NK-92 treated with Interleukin-12 subunit alpha and Interleukin-12 subunit beta, amount 100 ng/mL, for 24 hours (cell line): Measurements from ENCODE around the gene CREB3L2.
A peak's percentile ranks its signal among the peaks of the same experiment; 100 is the strongest.
"Not testable (repeated sequence)": the region's sequence is repeated elsewhere in the genome, so short reads cannot be mapped to it uniquely, and the experiment has no call there.

Source experiments
- DNase-seq: peaks from one replicate; lab custom pipeline; 2025; lab: John Stamatoyannopoulos, UW

CREB3L2 gene

GRCh38 chr7:137933270-137934017 is 68.4 kb downstream of the CREB3L2 start:
- DNase-seq: no peak

- DNase-seq: no peak
These were observed 69.0 kb downstream of the CREB3L2 start for GRCh38 chr7:137932881-137933269.

GRCh38 chr7:137931823-137932222 is 70.1 kb downstream of the CREB3L2 start:
- DNase-seq: no peak

- no peak for DNase-seq
These were observed 71.3 kb downstream of the CREB3L2 start for GRCh38 chr7:137930581-137930980.

GRCh38 chr7:137928626-137929025 is 73.3 kb downstream of the CREB3L2 start:
- DNase-seq: no peak

GRCh38 chr7:137927386-137927785 is 74.5 kb downstream of the CREB3L2 start:
- no peak for DNase-seq

- not testable (repeated sequence) for DNase-seq
These were observed 75.7 kb downstream of the CREB3L2 start for GRCh38 chr7:137926206-137926605.

- DNase-seq: no peak
These were observed 76.1 kb downstream of the CREB3L2 start for GRCh38 chr7:137925754-137926153.

GRCh38 chr7:137925091-137925490 is 76.8 kb downstream of the CREB3L2 start:
- DNase-seq: no peak

GRCh38 chr7:137923380-137923779 is 78.5 kb downstream of the CREB3L2 start:
- DNase-seq: no peak

- DNase-seq: no peak
These were observed 81.1 kb downstream of the CREB3L2 start for GRCh38 chr7:137920637-137921399.

- no peak for DNase-seq
These were observed 81.9 kb downstream of the CREB3L2 start for GRCh38 chr7:137919987-137920386.

- no peak for DNase-seq
These were observed 84.8 kb downstream of the CREB3L2 start for GRCh38 chr7:137916980-137917645.

- no peak for DNase-seq
These were observed 85.3 kb downstream of the CREB3L2 start for GRCh38 chr7:137916564-137916963.

GRCh38 chr7:137915266-137915665 is 86.6 kb downstream of the CREB3L2 start:
- no peak for DNase-seq

GRCh38 chr7:137913985-137914384 is 87.9 kb downstream of the CREB3L2 start:
- no peak for DNase-seq

GRCh38 chr7:137909042-137909441 is 92.8 kb downstream of the CREB3L2 start:
- DNase-seq: no peak

GRCh38 chr7:137908106-137908505 is 93.8 kb downstream of the CREB3L2 start:
- DNase-seq: no peak

GRCh38 chr7:137906636-137907035 is 95.2 kb downstream of the CREB3L2 start:
- DNase-seq: not testable (repeated sequence)

- no peak for DNase-seq
These were observed 97.1 kb downstream of the CREB3L2 start for GRCh38 chr7:137904833-137905232.

- DNase-seq: peak; percentile 28
These were observed 98.3 kb downstream of the CREB3L2 start for GRCh38 chr7:137903382-137904169.

GRCh38 chr7:137900137-137900536 is 101.7 kb downstream of the CREB3L2 start:
- no peak for DNase-seq
